Ammon's horn (tissue), 1 donor: ENCODE measurements around the gene DYSF.
A peak's percentile ranks its signal among the peaks of the same experiment; 100 is the strongest.

Experiments used
- DNase-seq: peaks from one replicate; pipeline ENCODE4 v3.0.0-alpha.2; 2016; ENCODE audit warnings: low spot score

Gene DYSF

GRCh38 chr2:71502941-71503738 is 49.8 kb downstream of the DYSF start:
- DNase-seq, result no peak

GRCh38 chr2:71503837-71504236 is 50.5 kb downstream of the DYSF start:
- no peak for DNase-seq

GRCh38 chr2:71504611-71505010 is 51.2 kb downstream of the DYSF start:
- no peak for DNase-seq

- no peak for DNase-seq
These were observed 51.9 kb downstream of the DYSF start for GRCh38 chr2:71505086-71505769.

GRCh38 chr2:71505770-71506140 is 52.4 kb downstream of the DYSF start:
- DNase-seq, result no peak

- DNase-seq, result no peak
These were observed 53.1 kb downstream of the DYSF start for GRCh38 chr2:71506222-71507153.

GRCh38 chr2:71507476-71507875 is 54.1 kb downstream of the DYSF start:
- DNase-seq, result no peak

GRCh38 chr2:71510196-71510807 is 56.9 kb downstream of the DYSF start:
- DNase-seq, result peak; percentile 82

- DNase-seq, result no peak
These were observed 57.6 kb downstream of the DYSF start for GRCh38 chr2:71510938-71511337.

GRCh38 chr2:71511776-71512175 is 58.4 kb downstream of the DYSF start:
- no peak for DNase-seq

GRCh38 chr2:71512386-71512785 is 59.0 kb downstream of the DYSF start:
- DNase-seq, result no peak

GRCh38 chr2:71513096-71513495 is 59.7 kb downstream of the DYSF start:
- no peak for DNase-seq

GRCh38 chr2:71513721-71514120 is 60.4 kb downstream of the DYSF start:
- DNase-seq, result no peak

- no peak for DNase-seq
These were observed 63.0 kb downstream of the DYSF start for GRCh38 chr2:71516253-71516888.

- no peak for DNase-seq
These were observed 64.5 kb downstream of the DYSF start for GRCh38 chr2:71517851-71518250.

GRCh38 chr2:71521436-71521950 is 68.1 kb downstream of the DYSF start:
- no peak for DNase-seq

- DNase-seq, result no peak
These were observed 71.1 kb downstream of the DYSF start for GRCh38 chr2:71524476-71524875.

- DNase-seq, result no peak
These were observed 72.8 kb downstream of the DYSF start for GRCh38 chr2:71526141-71526540.

- DNase-seq, result no peak
These were observed 73.6 kb downstream of the DYSF start for GRCh38 chr2:71526975-71527374.

- no peak for DNase-seq
These were observed 74.8 kb downstream of the DYSF start for GRCh38 chr2:71528131-71528591.

- no peak for DNase-seq
These were observed 75.4 kb downstream of the DYSF start for GRCh38 chr2:71528749-71529148.
